RWPE1 (cell line): Measurements from ENCODE around the gene RIPK3.
"Not testable (repeated sequence)": the region's sequence is repeated elsewhere in the genome, so short reads cannot be mapped to it uniquely, and the experiment has no call there.

Experiments used
- CTCF ChIA-PET: fragments of 350-600 bp; sonication (Branson Sonifier 250); formaldehyde crosslinking; extraction: SDS; loops from one replicate; lab custom pipeline; 2021; lab: Yijun Ruan, JAX
- POLR2A ChIA-PET: fragments of 400-600 bp; formaldehyde crosslinking; extraction: SDS; loops from one replicate; lab custom pipeline; 2020; ENCODE audit warnings: antibody characterized with exemption; ENCODE audit not compliant: low non-redundant PET; lab: Yijun Ruan, JAX
- DNase-seq: peaks from one replicate; pipeline ENCODE4 v3.0.0; 2012; ENCODE audit warnings: low spot score
- H3K27ac ChIP-seq: fragments of 450-650 bp; 2 replicates; pipeline ENCODE4 v1.5.1; 2017
- CTCF ChIP-seq: fragments of 450-650 bp; conservative IDR thresholded peaks from 2 replicates; pipeline ENCODE4 v1.5.1; 2017; ENCODE audit warnings: low read depth, mild to moderate bottlenecking

The RIPK3 gene

GRCh38 chr14:24377657-24378056 is 37.9 kb upstream of the RIPK3 start:
- H3K27ac ChIP-seq: no peak overlapping the region
- CTCF ChIA-PET: interaction anchor here (0.6 to 1.0 kb wide), 3 partner anchors 18 to 54 kb away, joined by 3 to 5 read pairs (median 3); no protein-coding TSS in a partner anchor
- POLR2A ChIA-PET: no interaction called here
- TF ChIP-seq CTCF: no peak
- no peak for DNase-seq

GRCh38 chr14:24377126-24377525 is 37.3 kb upstream of the RIPK3 start:
- H3K27ac ChIP-seq: no peak overlapping the region
- CTCF ChIA-PET: interaction anchor here (0.6 to 1.2 kb wide), 2 partner anchors 18 to 44 kb away, joined by 3 read pairs; no protein-coding TSS in a partner anchor
- DNase-seq: no peak
- POLR2A ChIA-PET: no interaction called here
- no peak for TF ChIP-seq CTCF

- no peak for DNase-seq
- POLR2A ChIA-PET: no interaction called here
- no peak overlapping the region for H3K27ac ChIP-seq
- TF ChIP-seq CTCF: no peak
- CTCF ChIA-PET: interaction anchor here (1.2 kb wide), 1 partner anchor 43 kb away, joined by 3 read pairs; no protein-coding TSS in a partner anchor
Observed at GRCh38 chr14:24376448-24377070, 36.8 kb upstream of the RIPK3 start.

GRCh38 chr14:24372701-24373416 is 33.1 kb upstream of the RIPK3 start:
- no peak for TF ChIP-seq CTCF
- DNase-seq: no peak
- CTCF ChIA-PET: interaction anchor here (2.3 kb wide), 1 partner anchor 39 kb away, joined by 9 read pairs; no protein-coding TSS in a partner anchor
- no peak overlapping the region for H3K27ac ChIP-seq
- POLR2A ChIA-PET: no interaction called here

GRCh38 chr14:24371605-24372004 is 31.8 kb upstream of the RIPK3 start:
- CTCF ChIA-PET: interaction anchor here (2.3 kb wide), 1 partner anchor 38 kb away, joined by 9 read pairs; no protein-coding TSS in a partner anchor
- H3K27ac ChIP-seq, DNase-seq, POLR2A ChIA-PET: not testable (repeated sequence)

- ChIA-PET POLR2A (no interaction called here), CTCF (interaction anchor here (0.6 kb wide), 1 partner anchor 41 kb away, joined by 3 read pairs; no protein-coding TSS in a partner anchor)
- no peak for TF ChIP-seq CTCF
- no peak overlapping the region for H3K27ac ChIP-seq
- DNase-seq: no peak
Observed at GRCh38 chr14:24370748-24371147, 31.0 kb upstream of the RIPK3 start.
